Measurements from ENCODE around the gene RUNX2. TPM values are rescaled to one million over a fixed set of nuclear protein-coding genes. Genes with fewer than 3 reads are reported as not detected.

The RUNX2 gene
- total and polyA plus RNA-seq, 9 of the 15 experiments (the other 6 are each of a cell fraction or from before 2014, with no cell fraction given) = 0.29 to 1.00 (median 0.43) TPM

DNA sequence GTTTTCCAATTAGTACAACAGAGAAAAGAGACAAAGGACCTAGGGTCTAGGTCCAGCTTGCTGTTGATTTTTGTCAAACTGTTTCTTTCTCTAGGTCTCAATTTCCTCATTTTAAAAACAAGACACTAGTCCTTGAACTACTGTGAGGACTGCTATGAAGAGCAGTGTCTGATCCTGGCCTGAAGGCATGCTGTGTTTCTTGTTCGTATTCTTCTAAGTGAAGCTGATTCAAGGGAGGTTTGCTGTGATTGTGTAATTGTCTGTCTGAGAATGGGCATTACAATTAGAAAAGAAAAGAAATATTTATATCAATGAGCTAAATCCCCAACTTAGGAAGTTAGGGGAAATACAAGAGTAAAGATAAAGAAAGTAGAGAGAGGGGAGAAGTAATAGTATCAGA is 277.8 kb downstream of the RUNX2 start:
- ATAC-seq (no peak), FAIRE-seq (no peak), DNase-seq (ENCODE audit: extremely low read depth in 1 of 4, low spot score in 3 of 4) (no peak)
- Histone ChIP-seq H3K4me3 (no peak overlapping the region), H3K79me2 (ENCODE audit: control insufficient read depth, insufficient read depth, low read length) (no peaks in the 10 kb centered on the region), H3K9me1 (ENCODE audit: control insufficient read depth, insufficient read depth, low read length) (no peaks in the 10 kb centered on the region), H3K4me1 (replicated peaks in 1 of 2; ENCODE audit: control insufficient read depth in 2 of 2, insufficient read depth in 2 of 2, low read length in 2 of 2) (no peaks in the 10 kb centered on the region), H4K20me1 (replicated peaks; ENCODE audit: control insufficient read depth, insufficient read depth, low read length) (no peaks in the 10 kb centered on the region), H3K36me3 (ENCODE audit: control insufficient read depth, insufficient read depth, low read length) (no peaks in the 10 kb centered on the region), H3K27ac (ENCODE audit: extremely low read depth, low read depth, low read length) (no peak overlapping the region), H2AFZ (ENCODE audit: low read depth, low read length) (no peak overlapping the region), H3K9ac (ENCODE audit: insufficient read depth in 1 of 2, low read depth in 2 of 2, low read length in 2 of 2) (no peak overlapping the region), H3K4me2 (ENCODE audit: insufficient read depth, low read length) (no peak overlapping the region), H3K27me3 (ENCODE audit: control insufficient read depth in 2 of 2, insufficient read depth in 2 of 2, low read length in 2 of 2) (peaks cover 9 to 23% of the 10 kb centered on the region in 2 experiments; a peak in 3 of 5 replicates), H3K9me3 (replicated peaks; ENCODE audit: control insufficient read depth, insufficient read depth, low read depth, low read length) (no peaks in the 10 kb centered on the region)
- ChIA-PET POLR2A (no interaction called here), CTCF (ENCODE audit: low intra/inter-chr PET ratio) (no interaction called here)
- WGBS (ENCODE audit: insufficient coverage, low coverage, missing lambda C conversion rate) = 5% methylated on average over 1 of the region's 1 CpG
- no TSS peak for BruUV-seq (replicated peaks)
- intact Hi-C loops (cut with micrococcal nuclease) = no loop called here
- in situ Hi-C loops (cut with MboI) = no loop called here
- TF ChIP-seq NFE2L1 (tag; IDR thresholded peaks at IDR 0.05; ENCODE audit: borderline replicate concordance, low read depth) = no peak
- no peak for TF ChIP-seq SAP30 (IDR thresholded peaks at IDR 0.05; ENCODE audit: borderline replicate concordance, insufficient read depth, low read depth, low read length, poor library complexity, severe bottlenecking)
- no peak for TF ChIP-seq RAD51 (IDR thresholded peaks at IDR 0.05; ENCODE audit: borderline replicate concordance, low read depth)
- TF ChIP-seq, protein P1, sequence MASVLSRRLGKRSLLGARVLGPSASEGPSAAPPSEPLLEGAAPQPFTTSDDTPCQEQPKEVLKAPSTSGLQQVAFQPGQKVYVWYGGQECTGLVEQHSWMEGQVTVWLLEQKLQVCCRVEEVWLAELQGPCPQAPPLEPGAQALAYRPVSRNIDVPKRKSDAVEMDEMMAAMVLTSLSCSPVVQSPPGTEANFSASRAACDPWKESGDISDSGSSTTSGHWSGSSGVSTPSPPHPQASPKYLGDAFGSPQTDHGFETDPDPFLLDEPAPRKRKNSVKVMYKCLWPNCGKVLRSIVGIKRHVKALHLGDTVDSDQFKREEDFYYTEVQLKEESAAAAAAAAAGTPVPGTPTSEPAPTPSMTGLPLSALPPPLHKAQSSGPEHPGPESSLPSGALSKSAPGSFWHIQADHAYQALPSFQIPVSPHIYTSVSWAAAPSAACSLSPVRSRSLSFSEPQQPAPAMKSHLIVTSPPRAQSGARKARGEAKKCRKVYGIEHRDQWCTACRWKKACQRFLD (CRISPR knock-in tag; IDR thresholded peaks at IDR 0.05) = no peak
- no peak for TF ChIP-seq SRF (CRISPR knock-in tag; IDR thresholded peaks at IDR 0.05)
- TF ChIP-seq, protein P2, sequence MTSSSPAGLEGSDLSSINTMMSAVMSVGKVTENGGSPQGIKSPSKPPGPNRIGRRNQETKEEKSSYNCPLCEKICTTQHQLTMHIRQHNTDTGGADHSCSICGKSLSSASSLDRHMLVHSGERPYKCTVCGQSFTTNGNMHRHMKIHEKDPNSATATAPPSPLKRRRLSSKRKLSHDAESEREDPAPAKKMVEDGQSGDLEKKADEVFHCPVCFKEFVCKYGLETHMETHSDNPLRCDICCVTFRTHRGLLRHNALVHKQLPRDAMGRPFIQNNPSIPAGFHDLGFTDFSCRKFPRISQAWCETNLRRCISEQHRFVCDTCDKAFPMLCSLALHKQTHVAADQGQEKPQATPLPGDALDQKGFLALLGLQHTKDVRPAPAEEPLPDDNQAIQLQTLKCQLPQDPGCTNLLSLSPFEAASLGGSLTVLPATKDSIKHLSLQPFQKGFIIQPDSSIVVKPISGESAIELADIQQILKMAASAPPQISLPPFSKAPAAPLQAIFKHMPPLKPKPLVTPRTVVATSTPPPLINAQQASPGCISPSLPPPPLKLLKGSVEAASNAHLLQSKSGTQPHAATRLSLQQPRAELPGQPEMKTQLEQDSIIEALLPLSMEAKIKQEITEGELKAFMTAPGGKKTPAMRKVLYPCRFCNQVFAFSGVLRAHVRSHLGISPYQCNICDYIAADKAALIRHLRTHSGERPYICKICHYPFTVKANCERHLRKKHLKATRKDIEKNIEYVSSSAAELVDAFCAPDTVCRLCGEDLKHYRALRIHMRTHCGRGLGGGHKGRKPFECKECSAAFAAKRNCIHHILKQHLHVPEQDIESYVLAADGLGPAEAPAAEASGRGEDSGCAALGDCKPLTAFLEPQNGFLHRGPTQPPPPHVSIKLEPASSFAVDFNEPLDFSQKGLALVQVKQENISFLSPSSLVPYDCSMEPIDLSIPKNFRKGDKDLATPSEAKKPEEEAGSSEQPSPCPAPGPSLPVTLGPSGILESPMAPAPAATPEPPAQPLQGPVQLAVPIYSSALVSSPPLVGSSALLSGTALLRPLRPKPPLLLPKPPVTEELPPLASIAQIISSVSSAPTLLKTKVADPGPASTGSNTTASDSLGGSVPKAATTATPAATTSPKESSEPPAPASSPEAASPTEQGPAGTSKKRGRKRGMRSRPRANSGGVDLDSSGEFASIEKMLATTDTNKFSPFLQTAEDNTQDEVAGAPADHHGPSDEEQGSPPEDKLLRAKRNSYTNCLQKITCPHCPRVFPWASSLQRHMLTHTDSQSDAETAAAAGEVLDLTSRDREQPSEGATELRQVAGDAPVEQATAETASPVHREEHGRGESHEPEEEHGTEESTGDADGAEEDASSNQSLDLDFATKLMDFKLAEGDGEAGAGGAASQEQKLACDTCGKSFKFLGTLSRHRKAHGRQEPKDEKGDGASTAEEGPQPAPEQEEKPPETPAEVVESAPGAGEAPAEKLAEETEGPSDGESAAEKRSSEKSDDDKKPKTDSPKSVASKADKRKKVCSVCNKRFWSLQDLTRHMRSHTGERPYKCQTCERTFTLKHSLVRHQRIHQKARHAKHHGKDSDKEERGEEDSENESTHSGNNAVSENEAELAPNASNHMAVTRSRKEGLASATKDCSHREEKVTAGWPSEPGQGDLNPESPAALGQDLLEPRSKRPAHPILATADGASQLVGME (CRISPR knock-in tag; IDR thresholded peaks at IDR 0.05) = no peak
- no peak for TF ChIP-seq SREBF1 (IDR thresholded peaks at IDR 0.05; ENCODE audit: borderline replicate concordance, low read depth, low read length)
- TF ChIP-seq POLR2G (IDR thresholded peaks at IDR 0.05; ENCODE audit: low read depth, low read length) = no peak

Measured in K562 (cell line).